ENCODE measurements around the gene BCORL1. TPM values are rescaled to one million over a fixed set of nuclear protein-coding genes. Genes with fewer than 3 reads are reported as not detected.

Gene BCORL1
- total and polyA plus RNA-seq, 2 donors (not counting 3 experiments of a cell fraction or from before 2014, with no cell fraction given) = 1.8 to 13.1 TPM

GRCh38 chrX:130034178-130034577 is 51.7 kb downstream of the BCORL1 start:
- CTCF ChIA-PET = interaction anchor here (1.3 kb wide), 1 partner anchor 27 kb away, joined by 3 read pairs; no protein-coding TSS in a partner anchor
- FAIRE-seq = no peak
- TF ChIP-seq GATA2 (IDR thresholded peaks at IDR 0.05; ENCODE audit: insufficient read depth, insufficient read length, low read depth, low read length) (no peak), CTCF (IDR thresholded peaks at IDR 0.05; ENCODE audit: extremely low read depth in 1 of 2, insufficient read depth in 1 of 2, low read depth in 1 of 2, low read length in 2 of 2) (no peak), POLR2AphosphoS5 (IDR thresholded peaks at IDR 0.05; ENCODE audit: insufficient read depth, low read depth, low read length) (no peak), JUN (IDR thresholded peaks at IDR 0.05; ENCODE audit: borderline replicate concordance, insufficient read depth, insufficient read length, low read depth) (no peak), EZH2 (IDR thresholded peaks at IDR 0.05; ENCODE audit: borderline replicate concordance, low read depth, low read length, severe bottlenecking) (no peak), POLR2A (IDR thresholded peaks at IDR 0.05; ENCODE audit: low read depth, low read length) (no peak)

More at GRCh38 chrX:130034178-130034577, 51.7 kb downstream of the BCORL1 start:
- Histone ChIP-seq H3K36me3 (ENCODE audit: control insufficient read depth in 2 of 2, extremely low read depth in 1 of 2, insufficient read depth in 2 of 2, low read length in 2 of 2) (peaks cover 0 to 20% of the 10 kb centered on the region in 2 experiments), H3K9me1 (replicated peaks; ENCODE audit: control insufficient read depth, extremely low read depth, insufficient read depth, low read length) (no peaks in the 10 kb centered on the region), H2AFZ (ENCODE audit: low read depth, low read length) (no peak overlapping the region), H3K79me2 (ENCODE audit: control insufficient read depth, insufficient read depth, low read length) (no peaks in the 10 kb centered on the region), H3K27me3 (ENCODE audit: control insufficient read depth in 2 of 2, insufficient read depth in 2 of 2, low read length in 2 of 2) (no peaks in the 10 kb centered on the region), H4K20me1 (replicated peaks; ENCODE audit: control insufficient read depth, extremely low read depth, insufficient read depth, low read length) (no peaks in the 10 kb centered on the region), H3K4me2 (ENCODE audit: insufficient read depth, low read length) (no peak overlapping the region), H3K4me3 (replicated peaks in 1 of 3; ENCODE audit: insufficient read depth in 1 of 3, low read depth in 1 of 3, low read length in 3 of 3) (no peak overlapping the region), H3K9ac (replicated peaks; ENCODE audit: extremely low read depth, insufficient read depth, low read length) (no peak overlapping the region), H3K9me3 (replicated peaks; ENCODE audit: control insufficient read depth, insufficient read depth, low read length) (no peaks in the 10 kb centered on the region), H3K4me1 (ENCODE audit: control insufficient read depth, extremely low read depth, insufficient read depth, low read length) (no peaks in the 10 kb centered on the region), H3K27ac (ENCODE audit: insufficient read depth, low read depth, low read length) (no peak overlapping the region)
- POLR2A ChIA-PET = no interaction called here
- no TSS peak for BruUV-seq (replicated peaks)
- dilution Hi-C loops (cut with MboI; ENCODE audit: extremely low pct_ligation_motif_present, low sequenced_read_pairs) = no loop called here
- DNase-seq (ENCODE audit: low read depth, low spot score) = no peak
- intact Hi-C loops (cut with micrococcal nuclease) = no loop called here

Data from endothelial cell of umbilical vein (primary cell).